Measurements from ENCODE around the gene SLC22A5. TPM values are rescaled to one million over a fixed set of nuclear protein-coding genes. Genes with fewer than 3 reads are reported as not detected.

Gene SLC22A5
- total and polyA plus RNA-seq, 9 of the 15 experiments (the other 6 are each of a cell fraction or from before 2014, with no cell fraction given), result 3.0 to 16.6 (median 8.3) TPM

- TF ChIP-seq ZNF592 (IDR thresholded peaks at IDR 0.05) (0 out of 2 replicates have a peak, but pooled peaks have one; percentile 20), MTA1 (IDR thresholded peaks at IDR 0.05; ENCODE audit: borderline replicate concordance) (0 out of 2 replicates have a peak, but pooled peaks have one; percentile 27), SETDB1 (IDR thresholded peaks at IDR 0.05; ENCODE audit: low read length) (no peak), FIP1L1 (IDR thresholded peaks at IDR 0.05; ENCODE audit: low read depth, low read length, poor library complexity, severe bottlenecking) (no peak), MECOM (CRISPR knock-in tag; IDR thresholded peaks at IDR 0.05) (peak; percentile 85), PRDM10 (IDR thresholded peaks at IDR 0.05; ENCODE audit: partially characterized antibody) (peak; percentile 43), ZNF263 (CRISPR knock-in tag; IDR thresholded peaks at IDR 0.05; ENCODE audit: borderline replicate concordance) (peak; percentile 56; the same call in 1 of the 2 replicates), ARID1B (IDR thresholded peaks at IDR 0.05) (0 out of 2 replicates have a peak, but pooled peaks have one; percentile 9), RCOR1 (IDR thresholded peaks at IDR 0.05; ENCODE audit: borderline replicate concordance in 1 of 2, low read depth in 2 of 2, low read length in 2 of 2) (peak in 1 of 2 experiments; percentile 53; a peak in 1 of 4 replicates), ZNF395 (CRISPR knock-in tag; IDR thresholded peaks at IDR 0.05) (peak; percentile 27; the same call in 1 of the 2 replicates), VEZF1 (CRISPR knock-in tag; IDR thresholded peaks at IDR 0.05) (peak; percentile 90), SPI1 (IDR thresholded peaks at IDR 0.05; ENCODE audit: borderline replicate concordance, low read depth, low read length) (peak; percentile 67; the same call in 1 of the 2 replicates), ZBTB7A (IDR thresholded peaks at IDR 0.05; ENCODE audit: borderline replicate concordance, control insufficient read depth, low read depth, low read length) (peak; percentile 49; the same call in 1 of the 2 replicates), EGR1 (conservative IDR thresholded peaks at IDR 0.05) (peak; percentile 81), SMARCC2 (IDR thresholded peaks at IDR 0.05; ENCODE audit: low read depth) (no peak), SMARCE1 (IDR thresholded peaks at IDR 0.05) (0 out of 2 replicates have a peak, but pooled peaks have one; percentile 9)
These were observed 68.2 kb downstream of the SLC22A5 start (continued) for GRCh38 chr5:132437604-132438266.
